Peyer's patch (tissue), 4 donors: Measurements from ENCODE around the gene RTN4RL1.

ENCODE experiments used
- POLR2A ChIP-seq, 2 donors: fragments of 450-650 bp; IDR thresholded peaks; one replicate each; pipeline ENCODE4 v1.5.1; 2017; ENCODE audit warnings: antibody characterized with exemption in 2 of 2, mild to moderate bottlenecking in 2 of 2, moderate library complexity in 2 of 2
- TF ChIP-seq, protein P1 (sequence below), 6 experiments: fragments of 450-650 bp in 4 of 6; fragments of 200-600 bp in 2 of 6; sonication (generic) in 1 of 6; IDR thresholded peaks; one replicate each; pipeline ENCODE4 v1.5.1; 2017 to 2019; ENCODE audit warnings: antibody characterized with exemption in 6 of 6, mild to moderate bottlenecking in 3 of 6, moderate library complexity in 1 of 6

DNA sequence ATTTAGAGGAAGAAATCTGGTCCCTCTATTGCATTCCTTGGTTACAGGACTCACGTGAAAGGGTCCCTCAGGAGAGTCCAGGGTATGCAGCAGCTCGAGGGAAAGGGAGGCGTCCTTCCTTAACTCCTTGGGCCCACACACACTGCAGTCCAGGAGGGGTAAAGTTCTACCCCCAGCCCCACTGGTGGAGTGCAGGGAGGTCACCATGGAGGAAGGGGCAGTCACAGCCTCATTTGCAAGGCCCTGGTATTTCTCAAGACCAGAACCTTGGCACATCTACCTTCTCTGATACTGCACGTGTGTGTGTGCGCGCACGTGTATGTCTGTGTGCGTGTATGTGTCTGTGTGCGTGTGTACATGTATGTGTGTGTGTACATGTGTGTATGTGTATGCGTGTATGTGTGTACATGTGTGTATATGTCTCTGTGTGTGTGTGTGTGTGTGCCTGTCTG, 40.8 kb upstream of the RTN4RL1 start:
- TF ChIP-seq, protein P1, sequence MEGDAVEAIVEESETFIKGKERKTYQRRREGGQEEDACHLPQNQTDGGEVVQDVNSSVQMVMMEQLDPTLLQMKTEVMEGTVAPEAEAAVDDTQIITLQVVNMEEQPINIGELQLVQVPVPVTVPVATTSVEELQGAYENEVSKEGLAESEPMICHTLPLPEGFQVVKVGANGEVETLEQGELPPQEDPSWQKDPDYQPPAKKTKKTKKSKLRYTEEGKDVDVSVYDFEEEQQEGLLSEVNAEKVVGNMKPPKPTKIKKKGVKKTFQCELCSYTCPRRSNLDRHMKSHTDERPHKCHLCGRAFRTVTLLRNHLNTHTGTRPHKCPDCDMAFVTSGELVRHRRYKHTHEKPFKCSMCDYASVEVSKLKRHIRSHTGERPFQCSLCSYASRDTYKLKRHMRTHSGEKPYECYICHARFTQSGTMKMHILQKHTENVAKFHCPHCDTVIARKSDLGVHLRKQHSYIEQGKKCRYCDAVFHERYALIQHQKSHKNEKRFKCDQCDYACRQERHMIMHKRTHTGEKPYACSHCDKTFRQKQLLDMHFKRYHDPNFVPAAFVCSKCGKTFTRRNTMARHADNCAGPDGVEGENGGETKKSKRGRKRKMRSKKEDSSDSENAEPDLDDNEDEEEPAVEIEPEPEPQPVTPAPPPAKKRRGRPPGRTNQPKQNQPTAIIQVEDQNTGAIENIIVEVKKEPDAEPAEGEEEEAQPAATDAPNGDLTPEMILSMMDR (IDR thresholded peaks at IDR 0.05) = no peak
- TF ChIP-seq POLR2A (IDR thresholded peaks at IDR 0.05) = no peak
